T-helper 9 cell (primary cell): ENCODE results near the gene KRT15.

Source experiments
- DNase-seq: peaks from one replicate; pipeline ENCODE4 v3.0.0-alpha.2; 2020

Gene KRT15

GRCh38 chr17:41523787-41524186, 5.1 kb upstream of the KRT15 start:
- DNase-seq: no peak

- no peak for DNase-seq
Observed at GRCh38 chr17:41523225-41523593, 4.5 kb upstream of the KRT15 start.

GRCh38 chr17:41522301-41523224, 3.9 kb upstream of the KRT15 start:
- DNase-seq: no peak

GRCh38 chr17:41521574-41522261, 3.0 kb upstream of the KRT15 start:
- DNase-seq: no peak

GRCh38 chr17:41520821-41521521, 2.3 kb upstream of the KRT15 start:
- DNase-seq: no peak

- no peak for DNase-seq
Observed at GRCh38 chr17:41519501-41520224, 973 bp upstream of the KRT15 start.

- no peak for DNase-seq
Observed at GRCh38 chr17:41518031-41518430, 659 bp downstream of the KRT15 start.

GRCh38 chr17:41516830-41517283, 1.8 kb downstream of the KRT15 start:
- no peak for DNase-seq

GRCh38 chr17:41516147-41516829, 2.4 kb downstream of the KRT15 start:
- no peak for DNase-seq

GRCh38 chr17:41513168-41513547, 5.5 kb downstream of the KRT15 start:
- DNase-seq: no peak

- no peak for DNase-seq
Observed at GRCh38 chr17:41512546-41513167, 6.0 kb downstream of the KRT15 start.

- DNase-seq: no peak
Observed at GRCh38 chr17:41511716-41512115, 7.0 kb downstream of the KRT15 start.

GRCh38 chr17:41511116-41511515, 7.6 kb downstream of the KRT15 start:
- no peak for DNase-seq

GRCh38 chr17:41510251-41511065, 8.2 kb downstream of the KRT15 start:
- no peak for DNase-seq

- DNase-seq: no peak
Observed at GRCh38 chr17:41507315-41507880, 11.3 kb downstream of the KRT15 start.

GRCh38 chr17:41505809-41506767, 12.6 kb downstream of the KRT15 start:
- no peak for DNase-seq

GRCh38 chr17:41505007-41505808, 13.5 kb downstream of the KRT15 start, which contains the start of gene KRT13:
Gene KRT13 (minus strand): TSS chr17:41505612. CDS start chr17:41505550, 62 bp downstream.
- no peak for DNase-seq
